DMS53 (cell line): ENCODE results near the gene MGMT.

Experiments
- DNase-seq: peaks from one replicate; lab custom pipeline; 2025; lab: John Stamatoyannopoulos, UW

The MGMT gene

GRCh38 chr10:129773359-129773990, 306.4 kb downstream of the MGMT start:
- no peak for DNase-seq

DNA sequence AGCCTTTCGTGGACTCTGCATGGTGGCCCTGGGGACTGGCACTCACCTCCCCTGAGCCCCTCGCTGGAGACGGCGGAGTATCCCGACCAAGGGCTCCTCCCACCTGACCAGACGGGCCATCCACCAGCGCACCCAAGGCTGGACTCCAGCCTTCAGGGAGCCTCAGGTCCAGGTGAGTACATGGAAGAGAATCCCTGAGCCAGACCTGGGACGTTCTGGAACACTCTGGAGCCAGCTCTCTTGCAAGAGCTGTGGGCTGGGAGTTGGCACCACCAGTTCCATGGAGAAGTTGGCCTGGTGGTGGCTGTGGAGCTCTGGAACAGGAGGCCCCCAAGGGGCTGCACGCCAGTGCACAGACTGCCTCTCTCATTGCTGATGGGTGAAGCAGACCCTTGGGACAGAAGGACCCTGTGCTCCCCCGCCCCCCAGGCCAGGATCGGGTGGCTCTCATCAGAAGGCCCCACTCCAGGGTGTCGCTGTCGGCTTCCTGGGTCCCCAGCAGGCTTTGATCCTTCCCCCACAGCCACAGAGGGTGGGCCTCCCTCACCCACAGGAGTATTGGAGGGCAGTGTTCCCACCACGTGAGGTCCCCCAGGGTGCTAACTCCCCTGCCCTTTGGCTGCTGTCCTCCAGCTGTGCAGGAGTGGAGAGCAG, 307.2 kb downstream of the MGMT start:
- DNase-seq: no peak

DNA sequence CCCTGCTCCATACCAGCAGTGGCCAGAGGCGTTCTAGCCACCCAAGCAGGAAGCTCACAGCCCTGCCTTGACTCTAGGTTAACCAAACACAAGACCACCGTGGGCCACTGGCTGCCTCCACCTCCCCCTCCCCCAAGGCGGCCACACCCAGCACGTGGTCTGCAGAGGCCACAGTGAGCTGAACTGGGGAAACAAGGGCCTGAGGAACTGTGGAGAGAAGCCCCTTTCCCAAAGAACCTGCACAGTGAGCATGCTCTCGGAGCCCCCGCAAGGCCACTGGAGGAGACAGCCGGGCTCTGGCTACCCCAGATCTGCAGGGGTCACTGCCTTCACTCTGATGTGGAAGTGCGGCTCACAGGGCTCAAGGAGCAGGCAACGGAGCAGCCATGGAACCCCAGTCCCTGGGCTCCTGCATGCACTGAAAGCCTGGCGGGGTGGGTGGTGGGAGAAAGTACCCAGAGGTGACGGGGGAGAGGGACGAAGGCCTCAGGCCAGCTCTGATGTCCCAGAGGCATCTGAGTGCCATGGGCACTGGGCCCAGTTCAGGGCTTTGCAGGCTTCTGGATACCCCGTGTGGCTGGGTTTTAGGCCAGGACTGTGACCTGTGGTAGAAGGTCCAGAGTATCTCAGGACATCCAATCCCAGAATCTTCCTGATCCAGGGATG, 307.8 kb downstream of the MGMT start:
- DNase-seq: no peak

DNA sequence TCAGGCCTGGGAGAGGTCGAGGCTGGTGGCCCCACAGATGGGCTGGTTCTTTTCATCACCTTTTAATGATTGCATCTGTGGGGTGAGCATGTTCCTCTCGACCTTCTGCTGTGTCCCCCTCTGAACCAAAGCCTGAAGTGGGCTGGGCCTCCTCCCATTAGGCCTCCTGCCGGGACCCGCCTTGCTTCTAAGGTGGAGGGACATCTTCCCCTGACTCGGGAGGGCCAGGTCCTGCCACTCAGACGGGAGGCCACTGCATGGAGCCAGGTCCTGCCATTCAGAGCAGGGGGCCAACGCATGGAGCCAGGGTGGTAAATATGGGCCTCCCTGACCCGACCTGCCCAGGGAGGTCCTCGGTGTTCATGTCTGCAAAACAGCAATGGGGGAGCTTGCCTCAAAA, 308.6 kb downstream of the MGMT start:
- no peak for DNase-seq

- no peak for DNase-seq
Measured at GRCh38 chr10:129777687-129778086, 310.6 kb downstream of the MGMT start.

GRCh38 chr10:129778571-129778970, 311.5 kb downstream of the MGMT start:
- DNase-seq: no peak

GRCh38 chr10:129779126-129780111, 312.4 kb downstream of the MGMT start:
- no peak for DNase-seq

DNA sequence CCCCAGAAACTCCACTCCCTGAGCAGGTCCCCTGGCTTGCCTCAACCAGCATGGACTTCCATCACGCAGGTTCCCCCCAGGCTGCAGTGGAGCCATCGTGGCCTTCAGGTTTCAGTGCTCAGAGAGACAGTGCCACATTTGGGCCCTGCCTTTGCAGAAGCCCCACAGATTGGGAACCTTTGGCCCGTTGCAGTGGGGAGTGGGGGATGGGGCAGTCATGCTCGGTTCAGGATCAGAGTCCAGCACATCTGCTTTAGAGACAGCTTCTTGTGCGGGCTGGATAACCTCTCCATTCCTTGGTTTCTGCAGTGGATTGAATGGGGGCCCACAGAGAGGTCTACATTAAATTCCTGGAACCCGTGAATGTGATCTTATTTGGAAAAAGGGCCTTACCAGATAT, 313.2 kb downstream of the MGMT start:
- DNase-seq: no peak

- DNase-seq: no peak
Measured at GRCh38 chr10:129780901-129781795, 314.1 kb downstream of the MGMT start.

GRCh38 chr10:129784291-129784690, 317.2 kb downstream of the MGMT start:
- DNase-seq: no peak

DNA sequence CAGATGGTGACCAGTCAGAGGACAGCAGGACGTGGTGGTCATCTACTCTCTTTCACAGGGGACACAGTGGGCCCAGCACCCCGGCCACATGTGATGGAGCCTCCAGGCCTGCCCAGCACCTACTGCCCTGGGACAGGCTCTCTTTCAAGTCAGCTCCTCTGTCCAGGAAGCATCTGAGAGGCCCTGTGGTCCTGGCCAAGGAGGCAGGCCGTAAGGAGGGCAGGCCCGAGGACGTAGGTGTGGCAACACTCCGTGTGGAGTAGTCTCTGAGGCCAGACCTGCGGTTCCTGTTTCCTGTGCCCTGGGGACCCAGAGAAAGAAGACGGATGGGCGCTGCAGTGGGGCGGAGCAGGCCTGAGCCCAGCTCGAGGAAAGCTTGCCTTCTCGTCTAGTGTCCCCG, 317.9 kb downstream of the MGMT start:
- DNase-seq: no peak

- no peak for DNase-seq
Measured at GRCh38 chr10:129785536-129785981, 318.5 kb downstream of the MGMT start.

- DNase-seq: no peak
Measured at GRCh38 chr10:129786216-129786615, 319.2 kb downstream of the MGMT start.

GRCh38 chr10:129787557-129787956, 320.5 kb downstream of the MGMT start:
- DNase-seq: no peak

- no peak for DNase-seq
Measured at GRCh38 chr10:129788215-129788614, 321.2 kb downstream of the MGMT start.

- no peak for DNase-seq
Measured at GRCh38 chr10:129790715-129791446, 323.8 kb downstream of the MGMT start.

GRCh38 chr10:129792141-129792540, 325.1 kb downstream of the MGMT start:
- DNase-seq: no peak

DNA sequence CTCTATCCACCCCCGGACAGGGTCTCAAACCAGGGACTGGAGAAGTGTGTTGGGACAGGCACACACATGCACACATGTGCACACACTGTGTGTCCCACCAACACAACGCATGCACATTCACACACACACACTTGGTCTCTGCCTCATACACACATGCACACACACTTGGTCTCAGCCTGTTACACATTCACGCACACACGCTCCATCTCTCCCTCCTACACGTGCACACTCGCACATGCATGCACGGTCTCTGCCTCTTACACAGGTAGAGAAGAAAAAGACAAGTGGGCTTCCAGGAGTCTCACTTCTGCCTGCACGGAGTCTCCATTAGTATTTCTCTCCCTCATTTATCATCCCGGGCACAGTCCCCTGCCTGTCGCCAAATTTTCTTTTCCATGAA, 325.8 kb downstream of the MGMT start:
- DNase-seq: no peak

- DNase-seq: no peak
Measured at GRCh38 chr10:129793479-129793878, 326.4 kb downstream of the MGMT start.

- no peak for DNase-seq
Measured at GRCh38 chr10:129793996-129794395, 327.0 kb downstream of the MGMT start.
